Prostate gland (tissue), 2 donors: ENCODE data around the gene FARS2.

Experiments used
- CTCF ChIP-seq, 4 experiments: fragments of 200-600 bp in 2 of 4; fragments of 450-650 bp in 2 of 4; sonication (generic) in 2 of 4; IDR thresholded peaks; 1 replicate in 3 of 4; 2 replicates in 1 of 4; pipeline ENCODE4 v1.5.1; 2016 to 2019; ENCODE audit warnings: antibody characterized with exemption in 4 of 4, mild to moderate bottlenecking in 2 of 4, moderate library complexity in 2 of 4
- POLR2A ChIP-seq: fragments of 450-650 bp; IDR thresholded peaks from one replicate; pipeline ENCODE4 v1.6.1; 2016; ENCODE audit warnings: antibody characterized with exemption, mild to moderate bottlenecking
- POLR2AphosphoS5 ChIP-seq: sonication (generic); formaldehyde crosslinking; IDR thresholded peaks from one replicate; pipeline ENCODE4 v1.6.1; 2017; ENCODE audit warnings: antibody characterized with exemption

- TF ChIP-seq POLR2AphosphoS5, result no peak
- no peak for TF ChIP-seq CTCF (IDR thresholded peaks at IDR 0.05)
- TF ChIP-seq POLR2A, result no peak
Measured at GRCh38 chr6:5511954-5512353, 250.6 kb downstream of the FARS2 start.
